Measurements from ENCODE around the gene YY1AP1.
A peak's percentile ranks its signal among the peaks of the same experiment; 100 is the strongest.
"Not testable (repeated sequence)": the region's sequence is repeated elsewhere in the genome, so short reads cannot be mapped to it uniquely, and the experiment has no call there.

Gene YY1AP1

DNA sequence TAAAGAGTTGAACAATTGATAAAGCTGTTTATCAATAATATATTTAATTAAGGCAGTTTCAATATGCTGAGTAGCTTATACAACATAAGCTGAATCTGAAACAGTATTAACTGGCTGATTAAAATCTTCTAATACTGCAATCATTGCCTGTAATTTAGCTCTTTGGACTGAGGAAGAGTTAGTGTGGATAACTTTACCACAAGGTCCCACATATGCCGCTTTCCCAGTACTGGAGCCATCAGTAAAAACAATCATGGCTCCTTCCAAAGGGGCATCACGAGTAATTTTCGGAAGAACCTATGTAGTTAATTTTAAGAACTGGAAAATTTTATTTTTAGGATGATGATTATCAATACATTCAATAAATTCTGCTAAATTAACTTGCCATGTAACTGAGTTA lies 7.0 kb upstream of the YY1AP1 start:
- DNase-seq (ENCODE audit: low read depth): no peak

GRCh38 chr1:155695072-155695471 lies 6.5 kb upstream of the YY1AP1 start:
- DNase-seq (ENCODE audit: low read depth): no peak

DNA sequence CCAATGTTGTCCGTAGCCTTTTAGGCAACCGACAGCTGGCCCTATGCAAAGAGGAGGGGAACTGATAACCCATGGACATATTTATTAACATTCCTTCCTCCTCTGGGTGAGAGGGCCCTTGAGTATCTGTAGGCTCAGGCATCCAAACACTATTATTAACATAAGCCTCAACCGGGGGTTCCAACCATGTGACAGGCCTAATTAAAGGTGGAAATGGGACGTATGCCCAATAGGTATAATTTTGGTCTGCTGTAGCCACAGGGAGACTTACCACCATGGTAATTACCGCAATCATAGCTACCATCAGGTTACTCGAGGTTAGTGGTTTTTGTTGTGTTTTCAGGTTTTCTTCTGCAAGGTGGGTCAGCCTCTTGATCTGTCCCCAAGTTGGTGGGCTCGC lies 5.6 kb upstream of the YY1AP1 start:
- DNase-seq (ENCODE audit: low read depth): no peak

DNA sequence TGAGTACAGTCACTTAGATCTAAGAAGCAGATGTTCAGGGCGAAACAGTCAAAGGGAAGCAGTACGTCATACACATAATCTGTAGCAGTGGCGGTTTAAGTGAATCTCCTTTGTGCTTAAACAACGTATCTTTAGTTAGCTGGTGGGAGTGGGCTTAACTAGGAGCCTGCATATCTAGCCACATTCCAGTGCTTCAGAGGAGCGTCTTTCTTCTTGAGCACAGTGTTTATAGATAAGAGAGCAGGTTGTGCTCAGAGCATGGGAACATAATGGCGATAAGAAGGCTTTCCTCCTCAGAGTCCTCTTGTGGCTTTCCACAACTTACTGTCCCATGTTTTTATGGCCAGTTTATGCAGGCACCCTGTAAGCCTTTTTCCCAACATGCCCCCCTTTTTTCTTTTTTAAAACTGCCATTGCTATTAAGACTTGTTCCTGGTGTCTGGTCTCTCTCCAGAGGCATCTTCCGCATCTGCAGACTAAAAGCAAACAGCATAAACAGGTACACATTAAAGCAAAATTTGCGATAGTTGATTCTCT lies 3.5 kb upstream of the YY1AP1 start:
- no peak for DNase-seq (ENCODE audit: low read depth)

- not testable (repeated sequence) for DNase-seq (ENCODE audit: low read depth)
These were observed 570 bp upstream of the YY1AP1 start, which contains the start of gene DAP3 for GRCh38 chr1:155689081-155689607. TSS of gene DAP3 (plus strand) at chr1:155689091. CDS start at chr1:155709780, 20,689 bp downstream.

DNA sequence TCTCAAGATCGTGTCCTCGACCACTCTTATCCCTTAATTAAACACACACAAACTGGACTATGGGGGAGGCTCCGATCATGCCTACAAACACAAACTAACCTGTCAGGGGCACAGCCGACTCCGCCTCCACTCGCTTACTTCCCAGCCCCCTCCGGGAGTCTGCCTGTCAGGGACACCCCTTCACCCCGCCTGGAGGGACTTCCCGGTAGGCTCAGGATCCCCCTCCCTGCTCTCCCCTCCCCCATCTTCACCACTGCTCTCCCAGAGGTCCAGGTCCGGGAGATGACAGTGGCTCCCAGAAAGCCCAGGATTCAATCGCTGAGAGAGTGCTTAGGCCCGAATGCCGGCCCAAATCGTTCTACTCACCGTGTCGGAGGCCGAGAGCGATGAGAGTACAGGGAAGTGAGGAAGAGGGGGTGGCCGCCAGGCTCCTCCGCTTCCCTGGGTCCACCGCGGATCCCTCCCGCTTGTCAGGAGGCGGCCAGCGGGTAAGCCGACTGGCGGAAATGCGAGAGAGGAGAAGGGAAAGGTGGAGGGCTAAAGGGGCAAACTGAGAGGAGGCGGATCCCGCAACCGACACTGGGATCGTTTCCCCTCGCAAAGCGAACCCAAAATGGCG lies 760 bp downstream of the YY1AP1 start:
- DNase-seq (ENCODE audit: low read depth): peak; percentile 3

DNA sequence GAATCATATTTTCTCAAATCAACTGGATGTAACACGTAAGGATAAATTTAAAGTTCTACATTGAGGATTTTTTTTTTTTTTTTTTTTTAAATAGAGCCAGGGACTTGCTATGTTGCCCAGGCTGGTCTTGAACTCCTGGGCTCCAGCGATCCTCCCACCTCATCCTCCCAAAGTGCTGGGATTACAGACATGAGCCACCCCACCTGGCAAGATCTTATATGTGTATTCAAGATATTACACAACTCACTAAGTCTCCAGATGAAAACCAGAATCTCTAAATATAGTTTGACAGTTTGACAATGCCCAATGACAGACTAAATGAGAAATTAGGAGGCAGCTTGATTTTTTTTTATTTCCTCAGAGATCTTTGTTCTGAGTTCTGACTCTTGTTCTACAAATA lies 6.8 kb downstream of the YY1AP1 start:
- DNase-seq (ENCODE audit: low read depth): no peak

DNA sequence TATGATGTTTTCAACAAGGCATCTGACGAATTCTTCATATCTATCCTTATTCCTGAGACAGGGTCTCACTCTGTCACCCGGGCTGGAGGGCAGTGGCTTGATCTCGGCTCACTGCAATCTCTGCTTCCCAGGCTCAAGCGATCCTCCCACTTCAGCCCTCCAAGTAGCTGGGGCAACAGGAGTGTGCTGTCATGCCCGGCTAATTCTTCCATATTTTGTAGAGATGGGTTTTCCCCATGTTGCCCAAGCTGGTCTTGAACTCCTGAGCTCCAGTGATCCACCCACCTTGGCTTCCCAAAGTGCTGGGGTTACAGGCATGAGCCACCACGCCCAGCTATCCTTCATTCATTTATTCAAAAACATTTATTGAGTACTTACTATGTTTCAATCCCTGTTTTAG lies 8.0 kb downstream of the YY1AP1 start:
- DNase-seq (ENCODE audit: low read depth): no peak

DNA sequence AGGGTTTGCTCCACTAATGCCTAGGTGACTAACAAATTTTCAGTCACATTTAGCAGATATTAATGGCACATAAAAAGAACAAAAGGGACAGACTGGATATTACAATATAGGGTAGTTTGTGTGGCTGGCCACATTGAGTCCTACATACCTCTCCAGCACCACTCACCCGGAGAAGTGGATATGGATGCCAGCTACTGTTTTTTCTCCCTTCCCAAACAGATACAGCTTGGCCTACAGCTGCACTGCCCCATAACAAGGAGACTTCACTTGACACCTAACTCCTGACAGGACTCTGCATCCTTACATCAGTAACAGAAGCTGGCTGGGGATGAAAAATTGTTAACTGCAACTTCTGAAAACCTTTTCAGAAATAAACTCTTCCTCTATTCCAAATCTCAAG lies 9.6 kb downstream of the YY1AP1 start:
- not testable (repeated sequence) for DNase-seq (ENCODE audit: low read depth)

DNA sequence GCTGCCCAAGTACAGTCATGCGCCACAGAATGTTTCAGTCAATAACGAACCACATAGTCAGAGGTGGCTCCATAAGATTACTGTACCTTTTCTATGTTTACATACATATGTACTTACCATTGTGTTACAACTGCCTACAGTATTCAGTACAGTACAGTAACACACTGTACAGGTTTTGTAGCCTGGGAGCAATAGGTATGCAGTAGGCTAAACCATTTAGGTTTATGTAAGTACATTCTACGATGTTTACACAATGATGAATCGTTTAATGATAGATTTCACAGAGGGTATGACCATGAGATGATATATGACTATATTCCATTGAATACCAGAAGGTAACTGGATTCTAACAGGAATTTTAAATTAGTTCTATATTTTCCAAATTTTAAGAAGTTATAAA lies 10.5 kb downstream of the YY1AP1 start:
- no peak for DNase-seq (ENCODE audit: low read depth)

- DNase-seq (ENCODE audit: low read depth): no peak
These were observed 15.6 kb downstream of the YY1AP1 start for GRCh38 chr1:155673003-155673402.

DNA sequence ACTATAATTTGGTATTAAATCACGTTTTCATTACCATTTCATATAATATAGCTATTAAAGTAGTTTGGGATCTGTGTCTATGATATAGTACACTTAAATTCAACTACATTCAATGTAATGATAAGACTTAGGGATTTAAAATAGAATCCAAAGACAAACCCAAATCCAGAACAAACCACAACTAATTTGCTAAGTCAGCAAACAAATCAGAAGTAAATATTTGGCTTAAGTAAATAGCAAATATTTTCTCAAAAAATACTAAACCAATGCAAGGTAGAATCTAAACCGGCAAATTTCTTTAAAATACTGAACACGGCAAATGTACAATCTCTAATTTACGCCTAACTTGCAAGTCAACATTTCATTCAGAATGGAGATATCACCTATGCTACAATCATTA lies 16.8 kb downstream of the YY1AP1 start:
- no peak for DNase-seq (ENCODE audit: low read depth)

DNA sequence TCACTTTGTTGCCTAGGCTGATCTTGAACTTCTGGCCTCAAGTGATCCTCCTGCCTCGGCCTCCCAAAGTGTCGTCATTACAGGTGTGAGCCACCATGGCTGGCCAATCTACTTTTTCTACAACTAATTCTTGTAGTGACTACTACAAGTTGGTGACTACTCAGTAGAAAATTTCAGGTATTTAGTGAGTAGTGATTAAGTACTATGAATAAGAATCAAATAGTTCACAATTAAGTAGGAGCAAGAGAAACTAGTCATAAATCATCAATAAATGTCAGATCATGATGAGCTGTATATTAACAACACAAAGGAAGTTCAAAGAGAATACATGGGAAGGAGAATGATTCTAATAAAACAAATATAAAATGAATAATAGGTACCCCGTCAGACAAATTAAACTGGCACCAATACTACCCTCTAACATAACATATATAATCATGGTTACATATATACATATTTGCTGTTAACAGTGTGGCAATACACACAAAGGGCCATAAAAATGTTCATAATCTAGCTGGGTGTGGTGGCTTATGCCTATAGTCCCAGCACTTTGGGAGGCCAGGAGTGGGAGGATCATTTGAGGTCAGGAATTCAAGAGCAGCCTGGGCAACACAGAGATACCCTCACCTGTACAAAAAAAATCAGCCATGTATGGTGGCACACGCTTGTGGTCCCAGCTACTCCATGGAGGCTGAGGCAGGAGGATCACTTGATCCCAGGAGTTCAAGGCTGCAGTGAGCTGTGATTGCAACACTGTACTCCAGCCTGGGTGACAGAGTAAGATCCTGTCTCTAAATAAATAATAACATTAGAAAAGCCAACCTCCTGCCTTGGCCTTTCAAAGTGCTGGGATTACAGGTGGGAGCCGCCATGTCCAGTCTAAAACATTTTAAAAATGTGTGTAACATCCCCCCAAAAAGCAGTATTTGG lies 19.1 kb downstream of the YY1AP1 start:
- DNase-seq (ENCODE audit: low read depth): no peak

- not testable (repeated sequence) for DNase-seq (ENCODE audit: low read depth)
These were observed 27.3 kb downstream of the YY1AP1 start for GRCh38 chr1:155661239-155661638.

DNA sequence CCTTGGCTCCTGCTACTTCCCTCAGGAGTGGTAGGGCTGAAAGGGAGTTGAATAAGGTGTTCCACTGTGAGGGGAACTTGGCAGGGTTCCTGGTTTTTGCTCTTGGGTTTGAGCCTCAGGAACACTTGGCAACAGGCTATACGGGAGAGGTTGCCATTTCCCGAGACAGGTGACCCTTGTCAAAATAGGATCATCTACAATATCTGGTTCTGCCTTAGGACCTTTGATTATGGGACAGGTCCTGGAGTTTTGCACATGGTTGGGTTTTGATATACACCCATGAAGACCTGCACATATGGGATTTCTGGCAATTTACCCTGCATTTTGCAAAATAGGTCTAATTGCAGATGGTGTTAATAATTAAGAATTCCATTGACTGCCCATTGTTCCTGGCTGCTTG lies 31.1 kb downstream of the YY1AP1 start:
- DNase-seq (ENCODE audit: low read depth): no peak

GRCh38 chr1:155652951-155653350 lies 35.6 kb downstream of the YY1AP1 start:
- no peak for DNase-seq (ENCODE audit: low read depth)

DNA sequence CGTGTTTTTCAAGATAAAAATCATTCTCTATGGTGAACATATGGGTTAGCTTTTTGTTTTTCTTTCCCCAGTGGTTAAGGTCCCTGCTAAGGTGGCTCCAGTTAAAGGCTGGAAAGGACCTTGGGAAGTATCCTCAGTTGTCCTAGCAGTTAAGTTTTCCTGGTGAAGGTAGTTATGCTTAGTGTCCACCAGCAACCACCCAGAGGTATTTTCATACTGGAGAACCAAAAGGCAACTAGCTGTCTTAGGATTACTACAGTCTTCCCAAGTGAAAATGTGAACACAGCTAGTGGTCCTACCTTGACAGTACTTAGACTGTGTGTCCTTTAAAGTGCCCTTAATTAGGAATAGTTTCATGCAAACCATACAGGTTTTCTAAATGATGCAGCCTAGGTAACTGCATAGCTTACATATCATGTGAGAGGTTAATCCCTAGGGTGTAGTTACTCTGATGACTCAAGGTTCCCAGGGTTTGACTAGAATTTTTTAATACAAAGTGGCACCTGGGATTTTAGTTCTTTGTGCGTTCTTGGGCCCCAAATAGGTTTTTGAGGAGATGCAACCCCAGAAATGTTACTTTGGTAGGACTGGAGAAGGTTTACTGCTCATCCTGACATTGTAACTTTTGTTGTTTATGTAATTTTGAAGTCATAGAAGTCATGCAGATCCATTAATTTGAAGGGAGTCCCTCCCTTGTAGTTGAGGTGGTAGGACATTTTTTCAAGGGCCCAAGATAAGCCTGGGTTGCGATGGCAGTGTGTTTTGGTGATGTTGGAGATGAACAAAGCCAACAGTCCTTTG lies 36.5 kb downstream of the YY1AP1 start:
- DNase-seq (ENCODE audit: low read depth): no peak

- no peak for DNase-seq (ENCODE audit: low read depth)
These were observed 38.3 kb downstream of the YY1AP1 start for GRCh38 chr1:155650231-155650757.

GRCh38 chr1:155649676-155650075 lies 38.9 kb downstream of the YY1AP1 start:
- no peak for DNase-seq (ENCODE audit: low read depth)

GRCh38 chr1:155648207-155649147 lies 40.1 kb downstream of the YY1AP1 start:
- no peak for DNase-seq (ENCODE audit: low read depth)

DNA sequence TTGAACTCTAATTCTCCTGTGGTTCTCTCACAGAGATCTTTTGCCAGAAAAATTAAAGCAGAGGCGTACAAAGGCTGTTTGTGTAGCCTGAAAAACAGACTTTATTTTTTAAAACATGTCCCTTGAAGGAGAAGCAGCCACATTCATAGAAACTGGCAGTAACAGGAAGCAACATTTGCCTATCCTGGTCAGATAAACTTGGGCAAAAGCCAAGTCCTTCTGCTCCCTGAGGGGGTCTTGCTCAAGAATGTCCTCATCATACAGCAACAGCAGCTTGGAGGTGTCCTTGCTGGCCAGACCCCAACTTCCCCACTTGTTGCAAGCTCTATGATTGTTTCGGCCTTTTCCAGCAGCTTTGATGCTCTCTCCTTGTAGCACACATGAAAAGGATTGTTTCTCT lies 42.3 kb downstream of the YY1AP1 start:
- no peak for DNase-seq (ENCODE audit: low read depth)
